22Rv1 (cell line): Measurements from ENCODE around the gene ZNF385C.

Experiments
- H3K27ac ChIP-seq: fragments of 450-650 bp; 2 replicates; pipeline ENCODE4 v1.5.1; 2017
- ZFX ChIP-seq: fragments of 450-650 bp; IDR thresholded peaks from 2 replicates; pipeline ENCODE4 v1.6.1; 2017; ENCODE audit warnings: antibody characterized with exemption, borderline replicate concordance
- TF ChIP-seq, protein P1 (sequence below): fragments of 450-650 bp; IDR thresholded peaks from 2 replicates; pipeline ENCODE4 v1.5.1; 2017; ENCODE audit warnings: mild to moderate bottlenecking

Gene ZNF385C

DNA sequence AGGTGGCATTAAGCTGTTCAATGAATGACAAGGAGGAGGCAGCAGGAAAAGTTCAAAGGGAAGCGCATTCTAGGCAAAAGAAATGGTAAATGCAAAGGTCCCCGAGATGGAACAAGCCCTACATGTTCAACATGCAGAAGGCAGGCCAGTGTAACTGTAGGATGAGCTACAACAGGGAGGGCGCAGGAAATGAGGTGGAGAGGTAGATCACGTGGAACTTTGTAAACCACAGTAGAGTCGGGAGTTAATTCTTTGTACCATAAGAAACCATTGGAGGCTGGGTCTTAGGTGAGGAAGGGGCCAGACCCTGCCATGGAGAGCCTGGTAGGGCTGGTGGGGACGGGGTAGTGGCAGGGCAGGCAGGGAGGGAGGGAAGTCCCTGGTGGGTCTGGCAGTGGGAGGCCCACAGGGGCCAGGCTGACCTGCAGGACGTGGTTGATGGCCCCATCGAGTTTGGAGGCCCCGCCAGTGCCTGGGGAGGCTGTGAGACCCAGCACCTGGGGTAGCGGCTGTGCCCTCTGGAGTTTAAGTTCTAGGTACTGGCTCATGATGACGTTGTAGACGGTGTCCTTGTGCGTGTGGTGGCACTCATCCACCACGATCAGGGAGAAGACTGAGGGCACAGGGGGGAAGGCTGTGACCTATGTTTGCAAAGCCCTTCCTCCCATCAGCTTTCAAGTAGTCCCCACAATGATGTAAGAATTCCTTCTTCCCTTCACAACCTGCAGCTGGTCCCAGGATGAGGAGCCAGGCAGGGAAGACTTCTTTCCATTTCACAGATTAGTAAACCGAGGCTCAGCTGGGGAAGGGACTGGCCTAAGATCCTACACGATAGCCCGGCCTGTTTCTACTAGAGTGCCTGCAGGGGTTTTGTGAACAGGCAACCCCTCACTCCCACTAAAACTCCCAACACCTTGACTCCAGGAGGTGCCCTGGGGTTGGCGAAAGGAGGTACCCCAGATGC, 12.3 kb upstream of the ZNF385C start:
- no peak for TF ChIP-seq ZFX
- TF ChIP-seq, protein P1, sequence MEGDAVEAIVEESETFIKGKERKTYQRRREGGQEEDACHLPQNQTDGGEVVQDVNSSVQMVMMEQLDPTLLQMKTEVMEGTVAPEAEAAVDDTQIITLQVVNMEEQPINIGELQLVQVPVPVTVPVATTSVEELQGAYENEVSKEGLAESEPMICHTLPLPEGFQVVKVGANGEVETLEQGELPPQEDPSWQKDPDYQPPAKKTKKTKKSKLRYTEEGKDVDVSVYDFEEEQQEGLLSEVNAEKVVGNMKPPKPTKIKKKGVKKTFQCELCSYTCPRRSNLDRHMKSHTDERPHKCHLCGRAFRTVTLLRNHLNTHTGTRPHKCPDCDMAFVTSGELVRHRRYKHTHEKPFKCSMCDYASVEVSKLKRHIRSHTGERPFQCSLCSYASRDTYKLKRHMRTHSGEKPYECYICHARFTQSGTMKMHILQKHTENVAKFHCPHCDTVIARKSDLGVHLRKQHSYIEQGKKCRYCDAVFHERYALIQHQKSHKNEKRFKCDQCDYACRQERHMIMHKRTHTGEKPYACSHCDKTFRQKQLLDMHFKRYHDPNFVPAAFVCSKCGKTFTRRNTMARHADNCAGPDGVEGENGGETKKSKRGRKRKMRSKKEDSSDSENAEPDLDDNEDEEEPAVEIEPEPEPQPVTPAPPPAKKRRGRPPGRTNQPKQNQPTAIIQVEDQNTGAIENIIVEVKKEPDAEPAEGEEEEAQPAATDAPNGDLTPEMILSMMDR = no peak
- H3K27ac ChIP-seq = no peak overlapping the region

DNA sequence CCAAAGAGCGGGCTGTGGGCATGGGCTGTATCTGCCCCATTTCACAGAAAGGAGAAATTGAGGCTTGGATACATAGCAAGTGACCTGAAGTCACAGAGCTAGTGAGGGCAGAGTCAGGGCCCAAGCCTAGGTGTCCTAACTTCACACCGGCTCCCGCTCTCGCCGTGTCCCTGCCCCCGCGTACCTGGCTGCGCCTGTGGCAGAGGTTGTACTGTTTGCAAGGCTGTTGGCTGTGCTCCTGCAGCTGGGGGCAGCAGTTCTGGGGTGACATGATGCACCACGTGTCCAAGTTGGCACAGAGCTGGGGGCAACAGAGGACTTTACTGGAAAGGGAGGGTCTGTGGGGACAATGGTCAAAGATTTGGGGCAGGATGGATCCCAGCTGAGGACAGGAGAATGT, 10.8 kb upstream of the ZNF385C start:
- TF ChIP-seq ZFX = no peak
- TF ChIP-seq, protein P1 = no peak
- no peak overlapping the region for H3K27ac ChIP-seq

DNA sequence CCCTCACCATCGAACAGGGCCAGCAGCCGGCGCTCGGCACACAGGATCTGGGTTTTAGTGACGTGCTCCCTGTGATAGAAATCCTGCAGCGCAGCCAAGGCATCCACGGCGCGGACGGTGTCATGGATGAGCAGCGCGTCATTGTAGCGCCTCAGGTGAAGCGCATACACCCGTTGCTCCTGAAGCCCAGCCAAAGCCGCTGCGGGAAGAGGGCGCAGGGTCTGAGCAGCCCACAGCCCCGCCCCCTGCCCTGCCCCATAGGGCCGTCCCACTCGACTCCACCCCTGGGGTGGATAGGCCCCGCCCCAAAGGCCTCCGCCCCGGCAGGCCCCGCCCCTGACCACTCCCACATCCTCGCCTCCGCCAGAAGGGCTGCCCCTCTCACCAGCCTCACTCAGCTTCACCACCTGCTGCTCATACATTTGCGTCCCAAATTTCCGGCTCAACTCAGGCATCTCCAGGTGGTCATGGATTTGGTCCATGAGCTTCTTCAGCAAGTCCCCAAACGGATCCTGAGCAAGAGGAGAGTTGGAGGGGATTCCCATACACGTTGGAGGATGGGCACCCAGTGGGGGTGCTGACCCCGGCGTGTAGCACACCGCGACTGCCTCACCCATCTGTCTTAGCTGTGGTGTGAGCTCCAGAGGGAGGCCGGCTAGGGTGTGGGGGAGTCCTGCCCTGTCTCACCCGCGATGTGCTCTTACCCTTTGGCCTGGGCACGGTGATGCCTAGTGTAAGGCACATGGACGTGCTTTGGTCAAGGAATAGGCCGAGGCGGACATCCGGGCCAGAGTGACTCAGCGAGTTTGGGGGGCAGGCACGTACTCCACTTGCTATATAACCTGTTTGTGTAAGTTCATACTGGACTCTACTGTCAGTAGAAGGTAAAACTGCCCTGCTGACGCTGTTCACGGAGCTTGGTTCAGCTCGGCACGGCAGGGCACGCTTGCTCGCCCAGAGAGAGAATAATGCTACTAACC, 9.6 kb upstream of the ZNF385C start:
- no peak overlapping the region for H3K27ac ChIP-seq
- no peak for TF ChIP-seq ZFX
- TF ChIP-seq, protein P1 = 0 out of 2 replicates have a peak, but pooled peaks have one; percentile 10

DNA sequence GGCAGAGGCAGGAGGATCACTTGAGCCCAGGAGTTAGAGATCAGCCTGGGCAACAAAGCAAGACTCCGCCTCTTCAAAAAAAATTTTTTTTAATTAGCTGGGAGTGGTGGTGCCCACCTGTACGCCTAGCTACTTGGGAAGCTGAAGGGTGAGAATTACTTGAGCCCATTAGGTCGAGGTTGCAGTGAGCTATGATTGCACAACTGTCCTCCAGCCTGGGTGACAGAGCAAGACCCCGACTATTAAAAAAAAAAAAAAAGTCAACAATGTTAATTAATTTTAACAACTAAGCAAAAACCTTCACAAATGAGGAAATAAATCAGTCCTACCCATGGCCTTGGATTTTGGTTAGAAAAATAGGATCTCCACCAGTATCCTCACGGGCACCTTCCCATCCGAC, 8.9 kb upstream of the ZNF385C start:
- TF ChIP-seq, protein P1 = no peak
- no peak for TF ChIP-seq ZFX
- H3K27ac ChIP-seq = no peak overlapping the region

DNA sequence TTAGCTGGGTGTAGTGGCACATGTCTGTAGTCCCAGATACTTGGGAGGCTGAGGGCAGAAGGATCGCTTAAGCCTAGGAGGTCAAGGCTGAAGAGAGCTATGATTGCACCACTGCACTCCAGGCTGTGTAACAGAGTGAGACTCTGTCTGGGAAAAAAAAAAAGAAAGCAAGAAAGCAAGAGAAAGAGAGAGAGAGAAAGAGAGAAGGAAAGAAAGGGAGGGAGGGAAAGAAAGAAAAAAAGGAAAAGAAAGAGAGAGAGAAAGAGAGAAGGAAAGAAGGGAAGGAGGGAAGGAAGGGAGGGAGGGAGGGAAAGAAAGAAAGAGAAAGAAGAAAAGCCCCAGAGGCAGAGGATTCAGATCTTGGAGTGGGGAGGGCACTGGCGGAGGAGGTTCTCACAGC, 7.7 kb upstream of the ZNF385C start:
- no peak for TF ChIP-seq ZFX
- TF ChIP-seq, protein P1 = no peak

DNA sequence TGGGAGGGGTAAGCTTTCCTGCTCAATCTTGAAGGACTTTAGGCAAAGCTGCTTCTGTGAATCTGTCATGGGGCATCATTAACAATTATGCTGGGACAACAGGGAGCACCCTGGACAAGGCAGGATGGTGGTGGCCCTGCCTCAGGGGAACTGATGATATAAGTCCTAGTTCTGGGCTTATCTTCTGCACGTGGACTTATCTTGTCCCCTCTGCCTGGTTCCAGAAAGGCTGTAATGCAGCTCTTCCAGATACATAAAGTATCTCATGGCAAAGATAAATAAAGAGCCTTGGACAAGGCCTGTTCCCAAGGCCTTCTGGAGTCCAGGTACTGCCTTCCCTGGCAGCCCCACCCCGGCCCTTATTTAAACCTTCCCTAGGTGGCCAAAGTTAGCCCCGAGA, 6.0 kb upstream of the ZNF385C start:
- TF ChIP-seq ZFX = no peak
- TF ChIP-seq, protein P1 = no peak
- no peak overlapping the region for H3K27ac ChIP-seq

More for the DNA sequence above, 7.7 kb upstream of the ZNF385C start:
- no peak overlapping the region for H3K27ac ChIP-seq
